Lower leg skin (tissue), 3 donors: ENCODE measurements around the gene DOK5.

ENCODE experiments used
- CTCF ChIP-seq, 3 donors: fragments of 450-650 bp; IDR thresholded peaks; one replicate each; pipeline ENCODE4 v1.5.1; 2016; ENCODE audit warnings: antibody characterized with exemption in 3 of 3, mild to moderate bottlenecking in 3 of 3, moderate library complexity in 2 of 3
- POLR2A ChIP-seq, 2 donors: fragments of 450-650 bp; IDR thresholded peaks; one replicate each; pipeline ENCODE4 v1.6.1; 2016 to 2017; ENCODE audit warnings: antibody characterized with exemption in 2 of 2, mild to moderate bottlenecking in 1 of 2, moderate library complexity in 1 of 2

DNA sequence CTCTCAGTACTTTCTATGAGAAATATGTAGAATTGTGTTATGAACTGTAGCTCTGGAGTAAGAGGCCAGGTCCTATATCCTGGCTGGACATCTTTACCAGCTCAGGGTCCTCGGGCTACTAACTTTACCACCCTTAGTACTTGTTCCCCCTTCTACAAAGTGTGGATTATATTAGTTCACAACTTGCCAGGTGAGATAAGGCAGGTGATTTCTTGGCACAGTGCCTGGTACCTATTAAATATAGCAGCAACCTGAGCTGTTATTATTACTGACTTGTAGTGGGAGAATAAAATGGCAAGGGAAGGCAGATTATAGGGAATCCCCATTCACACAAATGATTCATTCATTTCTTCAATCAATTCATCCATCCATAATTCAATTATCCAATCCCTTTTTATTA is 150.1 kb downstream of the DOK5 start:
- TF ChIP-seq CTCF (IDR thresholded peaks at IDR 0.05) (no peak), POLR2A (IDR thresholded peaks at IDR 0.05) (no peak)
